GM19023 (cell line): ENCODE results near the gene TLL2.

Experiments used
- ATAC-seq: cut with Tn5 transposase; IDR thresholded peaks from one replicate; pipeline ENCODE4 v1.9.1; 2021; ENCODE audit warnings: mild to moderate bottlenecking, moderate library complexity; ENCODE audit not compliant: unreplicated experiment

The TLL2 gene

DNA sequence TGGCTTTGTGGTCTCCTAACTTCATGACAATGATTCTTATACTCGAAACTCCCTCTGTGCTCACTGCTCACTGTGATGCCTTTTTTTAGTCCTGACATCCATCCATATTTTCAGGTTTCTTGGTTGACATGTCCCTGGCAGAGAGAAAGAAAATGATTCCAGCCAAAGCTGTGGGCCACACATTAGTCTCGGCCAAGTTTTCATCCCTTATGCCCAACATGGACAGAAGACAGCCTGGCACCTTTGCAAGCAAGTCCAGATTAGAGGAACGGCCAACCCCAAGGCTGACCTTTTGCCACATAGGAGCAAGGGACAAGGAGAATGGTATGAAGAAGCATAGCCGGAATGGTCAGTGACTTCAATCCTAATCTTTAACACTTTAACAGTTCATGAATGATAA, 146.3 kb downstream of the TLL2 start:
- ATAC-seq: no peak

GRCh38 chr10:96366508-96366907, 147.2 kb downstream of the TLL2 start:
- ATAC-seq: no peak

GRCh38 chr10:96365571-96365970, 148.2 kb downstream of the TLL2 start:
- ATAC-seq: no peak

- no peak for ATAC-seq
These were observed 153.0 kb downstream of the TLL2 start for GRCh38 chr10:96360766-96361165.

GRCh38 chr10:96360331-96360730, 153.4 kb downstream of the TLL2 start:
- ATAC-seq: no peak

GRCh38 chr10:96359616-96360015, 154.1 kb downstream of the TLL2 start:
- no peak for ATAC-seq

GRCh38 chr10:96358851-96359540, 154.7 kb downstream of the TLL2 start, which contains the start of gene OPALIN:
TSS of gene OPALIN (minus strand) at chr10:96359002. CDS start at chr10:96358896, 106 bp downstream.
- ATAC-seq: no peak

GRCh38 chr10:96357038-96357620, 156.6 kb downstream of the TLL2 start:
- no peak for ATAC-seq

- no peak for ATAC-seq
These were observed 161.1 kb downstream of the TLL2 start for GRCh38 chr10:96352582-96352981.

DNA sequence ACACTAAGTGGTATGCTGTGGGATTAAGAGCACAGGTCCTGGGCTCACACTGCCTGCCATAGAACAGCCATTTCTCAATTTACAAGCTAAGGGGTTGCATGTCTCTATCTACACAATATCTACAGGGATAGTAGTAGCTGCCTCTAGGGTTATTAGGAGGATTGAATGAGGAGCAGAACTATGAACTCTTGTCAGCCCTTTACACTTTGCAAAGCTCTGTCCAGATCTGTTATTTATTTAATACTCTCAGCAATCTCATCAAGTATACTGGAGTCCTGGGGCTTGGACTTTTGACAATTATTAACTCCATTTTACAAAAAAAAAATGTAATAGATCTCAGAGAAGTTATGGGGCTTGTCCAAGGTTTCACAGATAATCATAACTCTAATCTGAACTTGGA, 161.7 kb downstream of the TLL2 start:
- ATAC-seq: no peak

GRCh38 chr10:96346295-96346694, 167.4 kb downstream of the TLL2 start:
- ATAC-seq: no peak

GRCh38 chr10:96345222-96345621, 168.5 kb downstream of the TLL2 start:
- ATAC-seq: no peak

GRCh38 chr10:96344178-96344577, 169.5 kb downstream of the TLL2 start:
- no peak for ATAC-seq

DNA sequence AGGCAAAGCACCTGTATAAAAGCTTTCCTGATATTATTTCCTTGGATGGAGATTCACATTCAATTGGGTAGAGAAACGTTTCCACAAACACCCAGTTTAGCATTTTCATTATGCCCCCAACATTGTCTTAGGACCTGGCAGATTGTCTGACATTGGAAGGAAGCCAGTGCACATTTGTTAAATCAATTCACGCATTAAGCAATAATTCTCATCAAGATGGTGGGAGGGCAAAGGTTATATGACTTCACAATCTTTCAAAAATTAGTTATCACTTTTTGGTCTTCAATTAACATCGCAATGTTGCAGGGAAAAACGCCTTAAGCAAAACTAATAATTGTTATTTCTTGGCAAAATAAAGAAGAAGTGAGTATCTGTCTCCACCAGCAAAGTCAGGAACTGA, 171.3 kb downstream of the TLL2 start:
- no peak for ATAC-seq

GRCh38 chr10:96341219-96342182, 172.2 kb downstream of the TLL2 start:
- ATAC-seq: no peak

GRCh38 chr10:96339956-96340904, 173.5 kb downstream of the TLL2 start:
- ATAC-seq: no peak

DNA sequence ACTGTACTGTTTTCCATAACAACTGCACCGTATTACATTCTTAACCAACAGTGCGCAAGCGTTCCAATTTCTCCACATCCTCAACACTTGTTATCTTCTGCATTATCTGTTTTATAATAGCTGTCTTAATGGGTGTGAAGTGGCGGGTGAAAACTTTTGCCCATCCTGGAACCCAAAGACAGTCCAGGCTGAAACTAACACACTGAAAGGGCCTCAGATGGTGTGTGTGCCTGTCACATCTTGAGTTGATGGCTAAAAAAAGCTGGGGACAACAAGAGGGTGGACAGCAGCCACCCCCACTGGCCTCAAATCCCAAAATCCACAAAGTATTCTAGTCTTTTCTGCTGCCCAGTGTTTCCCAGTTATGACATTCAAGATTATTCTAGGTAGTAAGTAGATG, 174.3 kb downstream of the TLL2 start:
- ATAC-seq: no peak

GRCh38 chr10:96338279-96338925, 175.3 kb downstream of the TLL2 start:
- no peak for ATAC-seq

- ATAC-seq: no peak
These were observed 176.6 kb downstream of the TLL2 start for GRCh38 chr10:96337106-96337505.
